Measurements from ENCODE around the gene PGAP6. TPM values are rescaled to one million over a fixed set of nuclear protein-coding genes. Genes with fewer than 3 reads are reported as not detected.
A peak's percentile ranks its signal among the peaks of the same experiment; 100 is the strongest.

The PGAP6 gene
- total and polyA plus RNA-seq, 9 of the 15 experiments (the other 6 are each of a cell fraction or from before 2014, with no cell fraction given): 0.45 to 50.2 (median 39.3) TPM

GRCh38 chr16:369866-370436 is 11.8 kb downstream of the PGAP6 start (continued):
- TF ChIP-seq KAT2B (IDR thresholded peaks at IDR 0.05; ENCODE audit: low read depth, low read length): no peak
- TF ChIP-seq ZBED1 (IDR thresholded peaks at IDR 0.05): no peak
- no peak for TF ChIP-seq ZNF717 (CRISPR knock-in tag; IDR thresholded peaks at IDR 0.05)
- no peak; the same call in 1 of the 2 replicates for TF ChIP-seq ERF (CRISPR knock-in tag; IDR thresholded peaks at IDR 0.05)
- TF ChIP-seq FOXA1 (IDR thresholded peaks at IDR 0.05; ENCODE audit: borderline replicate concordance): no peak
- TF ChIP-seq RUNX1 (IDR thresholded peaks at IDR 0.05; ENCODE audit: low read depth): no peak
- no peak for TF ChIP-seq ZNF445 (CRISPR knock-in tag; IDR thresholded peaks at IDR 0.05; ENCODE audit: low read depth)
- TF ChIP-seq, protein P1, sequence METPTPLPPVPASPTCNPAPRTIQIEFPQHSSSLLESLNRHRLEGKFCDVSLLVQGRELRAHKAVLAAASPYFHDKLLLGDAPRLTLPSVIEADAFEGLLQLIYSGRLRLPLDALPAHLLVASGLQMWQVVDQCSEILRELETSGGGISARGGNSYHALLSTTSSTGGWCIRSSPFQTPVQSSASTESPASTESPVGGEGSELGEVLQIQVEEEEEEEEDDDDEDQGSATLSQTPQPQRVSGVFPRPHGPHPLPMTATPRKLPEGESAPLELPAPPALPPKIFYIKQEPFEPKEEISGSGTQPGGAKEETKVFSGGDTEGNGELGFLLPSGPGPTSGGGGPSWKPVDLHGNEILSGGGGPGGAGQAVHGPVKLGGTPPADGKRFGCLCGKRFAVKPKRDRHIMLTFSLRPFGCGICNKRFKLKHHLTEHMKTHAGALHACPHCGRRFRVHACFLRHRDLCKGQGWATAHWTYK (CRISPR knock-in tag; IDR thresholded peaks at IDR 0.05): no peak
- TF ChIP-seq POLR2B (IDR thresholded peaks at IDR 0.05; ENCODE audit: low read depth, partially characterized antibody): no peak
- TF ChIP-seq SAP30 (IDR thresholded peaks at IDR 0.05; ENCODE audit: borderline replicate concordance, insufficient read depth, low read depth, low read length, poor library complexity, severe bottlenecking): peak; percentile 19
- TF ChIP-seq PHF8 (IDR thresholded peaks at IDR 0.05; ENCODE audit: borderline replicate concordance, low read length): peak; percentile 30; the same call in 1 of the 2 replicates
- TF ChIP-seq PML (IDR thresholded peaks at IDR 0.05; ENCODE audit: low read length): no peak
- TF ChIP-seq PREB (CRISPR knock-in tag; IDR thresholded peaks at IDR 0.05): no peak
- TF ChIP-seq, protein P2, sequence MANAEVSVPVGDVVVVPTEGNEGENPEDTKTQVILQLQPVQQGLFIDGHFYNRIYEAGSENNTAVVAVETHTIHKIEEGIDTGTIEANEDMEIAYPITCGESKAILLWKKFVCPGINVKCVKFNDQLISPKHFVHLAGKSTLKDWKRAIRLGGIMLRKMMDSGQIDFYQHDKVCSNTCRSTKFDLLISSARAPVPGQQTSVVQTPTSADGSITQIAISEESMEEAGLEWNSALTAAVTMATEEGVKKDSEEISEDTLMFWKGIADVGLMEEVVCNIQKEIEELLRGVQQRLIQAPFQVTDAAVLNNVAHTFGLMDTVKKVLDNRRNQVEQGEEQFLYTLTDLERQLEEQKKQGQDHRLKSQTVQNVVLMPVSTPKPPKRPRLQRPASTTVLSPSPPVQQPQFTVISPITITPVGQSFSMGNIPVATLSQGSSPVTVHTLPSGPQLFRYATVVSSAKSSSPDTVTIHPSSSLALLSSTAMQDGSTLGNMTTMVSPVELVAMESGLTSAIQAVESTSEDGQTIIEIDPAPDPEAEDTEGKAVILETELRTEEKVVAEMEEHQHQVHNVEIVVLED (CRISPR knock-in tag; IDR thresholded peaks at IDR 0.05): no peak
- TF ChIP-seq SMAD4 (CRISPR knock-in tag; conservative IDR thresholded peaks at IDR 0.05): 0 out of 2 replicates have a peak, but pooled peaks have one; percentile 18
- no peak for TF ChIP-seq KAT7 (CRISPR knock-in tag; IDR thresholded peaks at IDR 0.05; ENCODE audit: borderline replicate concordance)
- no peak for TF ChIP-seq ZBTB33 (CRISPR knock-in tag; IDR thresholded peaks at IDR 0.05)
- TF ChIP-seq RHOXF2B (CRISPR knock-in tag; conservative IDR thresholded peaks at IDR 0.05): no peak
- 0 out of 2 replicates have a peak, but pooled peaks have one; percentile 24 for TF ChIP-seq ETV5 (CRISPR knock-in tag; IDR thresholded peaks at IDR 0.05; ENCODE audit: low read depth)
- TF ChIP-seq EGR1 (conservative IDR thresholded peaks at IDR 0.05): 0 out of 2 replicates have a peak, but pooled peaks have one; percentile 15
- TF ChIP-seq ZFX (CRISPR knock-in tag; IDR thresholded peaks at IDR 0.05): peak; percentile 30; the same call in 1 of the 2 replicates
- TF ChIP-seq POLR2G (IDR thresholded peaks at IDR 0.05; ENCODE audit: low read depth, low read length): peak; percentile 69
- TF ChIP-seq RBFOX2 (IDR thresholded peaks at IDR 0.05; ENCODE audit: low read depth, low read length): 0 out of 2 replicates have a peak, but pooled peaks have one; percentile 3

Measured in K562 (cell line).